Neural progenitor cell (in vitro differentiated cells): ENCODE measurements around the gene MAPRE3. TPM values are rescaled to one million over a fixed set of nuclear protein-coding genes. Genes with fewer than 3 reads are reported as not detected.

Source experiments
- DNase-seq: peaks from one replicate; pipeline ENCODE4 v3.0.0-alpha.2; 2016; ENCODE audit warnings: low spot score
- H2AFZ ChIP-seq: fragments of 200-600 bp; sonication (generic); replicated peaks from 2 replicates; pipeline ENCODE4 v1.6.1; 2016; ENCODE audit warnings: antibody characterized with exemption
- H3F3A ChIP-seq: fragments of 200-600 bp; sonication (generic); 2 replicates; pipeline ENCODE4 v1.6.1; 2016; ENCODE audit warnings: antibody characterized with exemption, low read depth
- H3K27ac ChIP-seq: fragments of 200-600 bp; sonication (generic); 2 replicates; pipeline ENCODE4 v1.5.1; 2016; ENCODE audit warnings: mild to moderate bottlenecking
- H3K27me3 ChIP-seq: fragments of 200-600 bp; sonication (generic); 2 replicates; pipeline ENCODE4 v1.6.1; 2016; ENCODE audit warnings: mild to moderate bottlenecking, moderate library complexity
- H3K36me3 ChIP-seq: fragments of 200-600 bp; sonication (generic); 2 replicates; pipeline ENCODE4 v1.5.1; 2016
- H3K4me1 ChIP-seq: fragments of 200-600 bp; sonication (generic); 2 replicates; pipeline ENCODE4 v1.6.1; 2016; ENCODE audit warnings: mixed run types
- H3K4me2 ChIP-seq: fragments of 200-600 bp; sonication (generic); 2 replicates; pipeline ENCODE4 v1.6.1; 2016
- H3K4me3 ChIP-seq: fragments of 200-600 bp; sonication (generic); 2 replicates; pipeline ENCODE4 v1.5.1; 2016
- H3K79me2 ChIP-seq: fragments of 200-600 bp; sonication (generic); 2 replicates; pipeline ENCODE4 v1.6.1; 2016; ENCODE audit warnings: low read depth
- H3K9ac ChIP-seq: fragments of 200-600 bp; sonication (generic); 2 replicates; pipeline ENCODE4 v1.6.1; 2016
- H3K9me3 ChIP-seq: fragments of 200-600 bp; sonication (generic); 2 replicates; pipeline ENCODE4 v1.5.1; 2016; ENCODE audit warnings: low read depth
- H4K20me1 ChIP-seq: fragments of 200-600 bp; sonication (generic); 2 replicates; pipeline ENCODE4 v1.6.1; 2016; ENCODE audit warnings: low read depth
- H3K27ac Mint-ChIP-seq: 3 replicates; pipeline ENCODE4 v1.8.0; 2021; ENCODE audit warnings: mixed read lengths
- H3K27me3 Mint-ChIP-seq: 2 replicates; pipeline ENCODE4 v1.8.0; 2022; ENCODE audit warnings: low read depth, mild to moderate bottlenecking, inconsistent platforms, moderate library complexity, mixed read lengths; ENCODE audit not compliant: insufficient read depth
- H3K36me3 Mint-ChIP-seq: 3 replicates; pipeline ENCODE4 v1.8.0; 2021; ENCODE audit warnings: mixed read lengths
- H3K4me1 Mint-ChIP-seq: 3 replicates; pipeline ENCODE4 v1.8.0; 2021; ENCODE audit warnings: mixed read lengths
- H3K4me3 Mint-ChIP-seq: 3 replicates; pipeline ENCODE4 v1.8.0; 2021; ENCODE audit warnings: mild to moderate bottlenecking, moderate library complexity, mixed read lengths
- H3K9me3 Mint-ChIP-seq: 3 replicates; pipeline ENCODE4 v1.8.0; 2020; ENCODE audit warnings: mixed read lengths
- EZH2 ChIP-seq: fragments of 200-600 bp; sonication (generic); IDR thresholded peaks from 2 replicates; pipeline ENCODE4 v1.6.1; 2017; ENCODE audit warnings: antibody characterized with exemption, mild to moderate bottlenecking, moderate library complexity
- EZH2phosphoT487 ChIP-seq: fragments of 200-600 bp; sonication (generic); IDR thresholded peaks from 2 replicates; pipeline ENCODE4 v1.6.1; 2017; ENCODE audit warnings: antibody characterized with exemption
- total RNA-seq: library from RNA; depleted of rRNA; stranded (reverse); fragments of >200 nt; gene quantifications from 2 replicates; pipeline ENCODE4 v1.2.3, GENCODE V29; 2015; ENCODE audit warnings: low replicate concordance
- TF ChIP-seq, protein P1 (sequence below): fragments of 200-600 bp; sonication (generic); IDR thresholded peaks from 2 replicates; pipeline ENCODE4 v1.5.1; 2017; ENCODE audit warnings: antibody characterized with exemption, mild to moderate bottlenecking

Gene MAPRE3
- total RNA-seq, 1 donor from 2014 or later: 3.1 TPM

DNA sequence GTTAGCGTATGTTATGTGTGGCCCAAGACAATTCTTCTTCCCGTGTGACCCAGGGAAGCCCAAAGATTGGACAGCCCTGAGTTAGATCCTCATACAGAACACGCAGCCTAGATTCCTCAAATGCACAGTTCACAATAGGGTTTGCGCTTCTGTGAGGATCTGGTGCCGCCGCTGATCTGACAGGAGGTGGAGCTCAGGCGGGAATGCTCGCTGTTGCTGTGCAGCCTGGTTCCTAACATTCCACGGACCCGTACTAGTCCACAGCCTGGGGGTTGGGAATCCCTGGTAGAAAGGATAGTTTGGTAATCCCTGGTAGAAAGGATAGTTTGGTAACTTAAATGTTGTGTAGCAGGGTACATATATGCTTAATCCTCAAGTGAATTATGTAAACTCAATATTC, 27.0 kb downstream of the MAPRE3 start:
- TF ChIP-seq EZH2phosphoT487: no peak
- TF ChIP-seq, protein P1, sequence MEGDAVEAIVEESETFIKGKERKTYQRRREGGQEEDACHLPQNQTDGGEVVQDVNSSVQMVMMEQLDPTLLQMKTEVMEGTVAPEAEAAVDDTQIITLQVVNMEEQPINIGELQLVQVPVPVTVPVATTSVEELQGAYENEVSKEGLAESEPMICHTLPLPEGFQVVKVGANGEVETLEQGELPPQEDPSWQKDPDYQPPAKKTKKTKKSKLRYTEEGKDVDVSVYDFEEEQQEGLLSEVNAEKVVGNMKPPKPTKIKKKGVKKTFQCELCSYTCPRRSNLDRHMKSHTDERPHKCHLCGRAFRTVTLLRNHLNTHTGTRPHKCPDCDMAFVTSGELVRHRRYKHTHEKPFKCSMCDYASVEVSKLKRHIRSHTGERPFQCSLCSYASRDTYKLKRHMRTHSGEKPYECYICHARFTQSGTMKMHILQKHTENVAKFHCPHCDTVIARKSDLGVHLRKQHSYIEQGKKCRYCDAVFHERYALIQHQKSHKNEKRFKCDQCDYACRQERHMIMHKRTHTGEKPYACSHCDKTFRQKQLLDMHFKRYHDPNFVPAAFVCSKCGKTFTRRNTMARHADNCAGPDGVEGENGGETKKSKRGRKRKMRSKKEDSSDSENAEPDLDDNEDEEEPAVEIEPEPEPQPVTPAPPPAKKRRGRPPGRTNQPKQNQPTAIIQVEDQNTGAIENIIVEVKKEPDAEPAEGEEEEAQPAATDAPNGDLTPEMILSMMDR: no peak
- TF ChIP-seq EZH2: no peak
- H3K36me3 Mint-ChIP-seq: no peaks in the 10 kb centered on the region
- Histone ChIP-seq H3K79me2 (no peaks in the 10 kb centered on the region), H2AFZ (no peak overlapping the region), H3K27me3 (no peaks in the 10 kb centered on the region), H3K4me1 (peaks cover 12% of the 10 kb centered on the region), H3K9me3 (no peaks in the 10 kb centered on the region), H3K4me2 (peak overlapping the region; percentile 15), H3K9ac (no peak overlapping the region), H3K4me3 (no peak overlapping the region), H4K20me1 (peaks cover 34% of the 10 kb centered on the region), H3K36me3 (no peaks in the 10 kb centered on the region), H3K27ac (no peak overlapping the region), H3F3A (no peaks in the 10 kb centered on the region)
- peak overlapping the region; percentile 34 for H3K27ac Mint-ChIP-seq
- H3K4me1 Mint-ChIP-seq: peaks cover 10% of the 10 kb centered on the region
- peak; percentile 61 for DNase-seq
- no peak overlapping the region for H3K4me3 Mint-ChIP-seq
- H3K27me3 Mint-ChIP-seq: peaks cover 2% of the 10 kb centered on the region
- H3K9me3 Mint-ChIP-seq: no peaks in the 10 kb centered on the region

DNA sequence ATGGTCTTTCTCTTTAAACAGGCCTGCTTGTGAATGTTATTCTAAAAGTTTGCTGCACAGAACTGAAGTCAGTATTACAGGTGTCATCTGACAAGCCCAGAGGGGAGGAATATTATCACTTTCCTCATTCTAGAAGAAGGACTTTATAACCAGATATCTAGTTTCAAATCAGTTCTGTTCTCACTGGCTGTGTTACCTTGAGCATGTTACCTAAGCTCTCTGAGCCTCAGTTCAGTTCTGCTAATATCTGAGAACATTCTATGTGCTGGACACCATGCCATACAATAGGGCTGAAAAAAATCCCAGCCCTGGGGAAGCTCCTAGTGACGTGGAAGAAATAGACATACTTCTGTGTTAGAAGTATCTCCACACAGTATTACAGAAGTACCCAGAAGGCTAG, 27.9 kb downstream of the MAPRE3 start:
- Histone ChIP-seq H3K9me3 (no peaks in the 10 kb centered on the region), H4K20me1 (peaks cover 33% of the 10 kb centered on the region), H2AFZ (no peak overlapping the region), H3K4me2 (peak overlapping the region; percentile 15), H3K4me1 (peaks cover 12% of the 10 kb centered on the region), H3K9ac (no peak overlapping the region), H3K27me3 (no peaks in the 10 kb centered on the region), H3F3A (no peaks in the 10 kb centered on the region), H3K36me3 (no peaks in the 10 kb centered on the region), H3K27ac (no peak overlapping the region), H3K4me3 (no peak overlapping the region), H3K79me2 (no peaks in the 10 kb centered on the region)
- DNase-seq: no peak
- no peak for TF ChIP-seq EZH2
- TF ChIP-seq, protein P1: no peak
- TF ChIP-seq EZH2phosphoT487: no peak
- Mint-ChIP-seq H3K4me3 (no peak overlapping the region), H3K9me3 (no peaks in the 10 kb centered on the region), H3K4me1 (peaks cover 10% of the 10 kb centered on the region), H3K27me3 (peaks cover 2% of the 10 kb centered on the region), H3K36me3 (no peaks in the 10 kb centered on the region), H3K27ac (no peak overlapping the region)

DNA sequence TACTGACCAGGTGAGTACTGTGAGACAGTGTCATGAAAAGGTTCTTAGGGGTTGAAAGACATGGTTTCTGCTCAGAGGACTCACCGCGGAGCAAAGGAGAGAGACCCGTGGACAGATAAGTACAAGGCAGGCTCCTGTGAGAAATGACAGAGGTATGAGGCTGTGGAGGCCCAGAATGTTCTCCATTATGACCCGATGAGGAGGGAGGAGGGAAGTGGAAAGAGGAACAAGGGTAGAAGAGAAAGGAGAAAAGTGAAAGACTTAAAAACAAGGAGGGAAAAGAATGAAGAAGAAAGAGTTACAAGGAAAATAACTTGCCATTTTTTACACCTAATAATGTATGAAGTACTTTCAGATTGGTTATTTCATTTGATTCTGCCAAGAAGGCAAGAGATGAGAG, 29.8 kb downstream of the MAPRE3 start:
- Histone ChIP-seq H3K4me1 (peaks cover 12% of the 10 kb centered on the region), H3K27me3 (no peaks in the 10 kb centered on the region), H3K79me2 (no peaks in the 10 kb centered on the region), H3K9me3 (no peaks in the 10 kb centered on the region), H2AFZ (no peak overlapping the region), H3F3A (no peaks in the 10 kb centered on the region), H3K4me3 (no peak overlapping the region), H3K9ac (no peak overlapping the region), H3K4me2 (no peak overlapping the region), H4K20me1 (peaks cover 24% of the 10 kb centered on the region), H3K36me3 (no peaks in the 10 kb centered on the region), H3K27ac (no peak overlapping the region)
- no peak for TF ChIP-seq EZH2
- no peak for TF ChIP-seq EZH2phosphoT487
- TF ChIP-seq, protein P1: no peak
- Mint-ChIP-seq H3K27ac (no peak overlapping the region), H3K36me3 (no peaks in the 10 kb centered on the region), H3K27me3 (peaks cover 4% of the 10 kb centered on the region), H3K4me1 (peaks cover 10% of the 10 kb centered on the region), H3K9me3 (no peaks in the 10 kb centered on the region), H3K4me3 (no peak overlapping the region)
- no peak for DNase-seq
